ENCODE results near the gene CMTM8. TPM values are rescaled to one million over a fixed set of nuclear protein-coding genes. Genes with fewer than 3 reads are reported as not detected.

CMTM8 gene
- total and polyA plus RNA-seq, 7 experiments from 2014 or later, result 7.4 to 13.6 (median 8.6) TPM

- no peaks in the 10 kb centered on the region for H3K36me3 Mint-ChIP-seq
These were observed 40.5 kb upstream of the CMTM8 start for GRCh38 chr3:32197991-32198390.

GRCh38 chr3:32198714-32199113, 39.8 kb upstream of the CMTM8 start:
- no peak overlapping the region for H3K4me3 ChIP-seq (ENCODE audit: low read length)
- no peaks in the 10 kb centered on the region for H3K9me3 ChIP-seq (ENCODE audit: control insufficient read depth in 2 of 3, low read length in 3 of 3)
- no peak overlapping the region for H3K27ac Mint-ChIP-seq
- H3K27me3 Mint-ChIP-seq, result peaks cover 0 to 45% (median 10%) of the 10 kb centered on the region in 5 donors
- H3K27me3 ChIP-seq (ENCODE audit: control insufficient read depth in 2 of 2, insufficient read depth in 2 of 2, low read length in 2 of 2), result no peaks in the 10 kb centered on the region
- no peak overlapping the region for H3K4me3 Mint-ChIP-seq
- H3K36me3 ChIP-seq (ENCODE audit: control insufficient read depth in 2 of 3, insufficient read depth in 3 of 3, low read length in 3 of 3), result no peaks in the 10 kb centered on the region
- ChIA-PET CTCF (no interaction called here), POLR2A (interaction anchor here (0.6 kb wide), 1 partner anchor 126 kb away, joined by 3 read pairs; no protein-coding TSS in a partner anchor)
- H3K4me1 Mint-ChIP-seq, result peaks cover 0 to 4% (median 0%) of the 10 kb centered on the region in 7 donors
- ATAC-seq (no peak), DNase-seq (no peak)
- intact Hi-C loops (cut with micrococcal nuclease), result no loop called here
- no peaks in the 10 kb centered on the region for H3K9me3 Mint-ChIP-seq
- no peaks in the 10 kb centered on the region for H3K4me1 ChIP-seq (ENCODE audit: control insufficient read depth in 2 of 2, insufficient read depth in 2 of 2, low read length in 2 of 2)
- H3K27ac ChIP-seq (ENCODE audit: low read depth, low read length), result no peak overlapping the region
- H3K36me3 Mint-ChIP-seq, result no peaks in the 10 kb centered on the region

More at GRCh38 chr3:32197991-32198390, 40.5 kb upstream of the CMTM8 start:
- no peaks in the 10 kb centered on the region for H3K9me3 ChIP-seq (ENCODE audit: control insufficient read depth in 2 of 3, low read length in 3 of 3)
- H3K4me1 ChIP-seq (ENCODE audit: control insufficient read depth in 2 of 2, insufficient read depth in 2 of 2, low read length in 2 of 2), result no peaks in the 10 kb centered on the region
- H3K4me1 Mint-ChIP-seq, result peaks cover 0 to 4% (median 0%) of the 10 kb centered on the region in 7 donors
- no peak overlapping the region for H3K27ac Mint-ChIP-seq
- no peaks in the 10 kb centered on the region for H3K36me3 ChIP-seq (ENCODE audit: control insufficient read depth in 2 of 3, insufficient read depth in 3 of 3, low read length in 3 of 3)
- no peak overlapping the region for H3K27ac ChIP-seq (ENCODE audit: low read depth, low read length)
- no peak overlapping the region for H3K4me3 Mint-ChIP-seq
- H3K4me3 ChIP-seq (ENCODE audit: low read length), result no peak overlapping the region
- no peaks in the 10 kb centered on the region for H3K9me3 Mint-ChIP-seq
- no peak for ATAC-seq
- H3K27me3 Mint-ChIP-seq, result peaks cover 0 to 38% (median 10%) of the 10 kb centered on the region in 5 donors
- ChIA-PET POLR2A (no interaction called here), CTCF (interaction anchor here (1.0 to 1.1 kb wide), 2 partner anchors 174 to 423 kb away, joined by 3 to 4 read pairs; no protein-coding TSS in a partner anchor)
- no peaks in the 10 kb centered on the region for H3K27me3 ChIP-seq (ENCODE audit: control insufficient read depth in 2 of 2, insufficient read depth in 2 of 2, low read length in 2 of 2)
- no peak for DNase-seq
- intact Hi-C loops (cut with micrococcal nuclease), result no loop called here

- intact Hi-C loops (cut with micrococcal nuclease), result no loop called here
- ATAC-seq, result no peak
- Mint-ChIP-seq H3K4me3 (no peak overlapping the region), H3K27ac (no peak overlapping the region), H3K4me1 (peaks cover 0 to 4% (median 0%) of the 10 kb centered on the region in 7 donors), H3K9me3 (no peaks in the 10 kb centered on the region), H3K27me3 (peaks cover 0 to 47% (median 7%) of the 10 kb centered on the region in 5 donors), H3K36me3 (no peaks in the 10 kb centered on the region)
- CTCF ChIA-PET, result no interaction called here
- H3K4me3 ChIP-seq (ENCODE audit: low read length), result no peak overlapping the region
- no peaks in the 10 kb centered on the region for H3K9me3 ChIP-seq (ENCODE audit: control insufficient read depth in 2 of 3, low read length in 3 of 3)
- H3K27ac ChIP-seq (ENCODE audit: low read depth, low read length), result no peak overlapping the region
- H3K36me3 ChIP-seq (ENCODE audit: control insufficient read depth in 2 of 3, insufficient read depth in 3 of 3, low read length in 3 of 3), result no peaks in the 10 kb centered on the region
- no peak for DNase-seq
- POLR2A ChIA-PET, result no interaction called here
- H3K27me3 ChIP-seq (ENCODE audit: control insufficient read depth in 2 of 2, insufficient read depth in 2 of 2, low read length in 2 of 2), result no peaks in the 10 kb centered on the region
- H3K4me1 ChIP-seq (ENCODE audit: control insufficient read depth in 2 of 2, insufficient read depth in 2 of 2, low read length in 2 of 2), result no peaks in the 10 kb centered on the region
These were observed 38.0 kb upstream of the CMTM8 start for GRCh38 chr3:32200490-32200889.

- H3K9me3 ChIP-seq (ENCODE audit: control insufficient read depth in 2 of 3, low read length in 3 of 3), result no peaks in the 10 kb centered on the region
- no peaks in the 10 kb centered on the region for H3K36me3 ChIP-seq (ENCODE audit: control insufficient read depth in 2 of 3, insufficient read depth in 3 of 3, low read length in 3 of 3)
- intact Hi-C loops (cut with micrococcal nuclease), result no loop called here
- H3K4me3 ChIP-seq (ENCODE audit: low read length), result no peak overlapping the region
- no peaks in the 10 kb centered on the region for H3K4me1 ChIP-seq (ENCODE audit: control insufficient read depth in 2 of 2, insufficient read depth in 2 of 2, low read length in 2 of 2)
- ATAC-seq (no peak), DNase-seq (no peak)
- ChIA-PET CTCF (no interaction called here), POLR2A (no interaction called here)
- peaks cover 0 to 50% (median 4%) of the 10 kb centered on the region in 5 donors for H3K27me3 Mint-ChIP-seq
- H3K4me1 Mint-ChIP-seq, result peaks cover 0 to 4% (median 0%) of the 10 kb centered on the region in 7 donors
- H3K27me3 ChIP-seq (ENCODE audit: control insufficient read depth in 2 of 2, insufficient read depth in 2 of 2, low read length in 2 of 2), result no peaks in the 10 kb centered on the region
- H3K27ac Mint-ChIP-seq, result no peak overlapping the region
- H3K9me3 Mint-ChIP-seq, result no peaks in the 10 kb centered on the region
- no peaks in the 10 kb centered on the region for H3K36me3 Mint-ChIP-seq
- no peak overlapping the region for H3K4me3 Mint-ChIP-seq
- no peak overlapping the region for H3K27ac ChIP-seq (ENCODE audit: low read depth, low read length)
These were observed 37.3 kb upstream of the CMTM8 start for GRCh38 chr3:32200992-32201758.

- Histone ChIP-seq H3K36me3 (ENCODE audit: control insufficient read depth in 2 of 3, insufficient read depth in 3 of 3, low read length in 3 of 3) (no peaks in the 10 kb centered on the region), H3K4me3 (ENCODE audit: low read length) (no peak overlapping the region), H3K27ac (ENCODE audit: low read depth, low read length) (no peak overlapping the region), H3K27me3 (ENCODE audit: control insufficient read depth in 2 of 2, insufficient read depth in 2 of 2, low read length in 2 of 2) (no peaks in the 10 kb centered on the region), H3K9me3 (ENCODE audit: control insufficient read depth in 2 of 3, low read length in 3 of 3) (no peaks in the 10 kb centered on the region), H3K4me1 (ENCODE audit: control insufficient read depth in 2 of 2, insufficient read depth in 2 of 2, low read length in 2 of 2) (no peaks in the 10 kb centered on the region)
- H3K4me1 Mint-ChIP-seq, result peaks cover 0 to 4% (median 0%) of the 10 kb centered on the region in 7 donors
- no peaks in the 10 kb centered on the region for H3K9me3 Mint-ChIP-seq
- peaks cover 0 to 49% (median 4%) of the 10 kb centered on the region in 5 donors for H3K27me3 Mint-ChIP-seq
- H3K36me3 Mint-ChIP-seq, result no peaks in the 10 kb centered on the region
- intact Hi-C loops (cut with micrococcal nuclease), result no loop called here
- ATAC-seq, result no peak
- no peak overlapping the region for H3K27ac Mint-ChIP-seq
- CTCF ChIA-PET, result no interaction called here
- POLR2A ChIA-PET, result interaction anchor here (0.9 kb wide), 1 partner anchor 44 kb away, joined by 4 read pairs; no protein-coding TSS in a partner anchor
- DNase-seq, result no peak
- H3K4me3 Mint-ChIP-seq, result no peak overlapping the region
These were observed 36.0 kb upstream of the CMTM8 start for GRCh38 chr3:32202496-32202895.

- Mint-ChIP-seq H3K4me3 (no peak overlapping the region), H3K27me3 (peaks cover 0 to 48% (median 4%) of the 10 kb centered on the region in 5 donors), H3K4me1 (peaks cover 0 to 4% (median 0%) of the 10 kb centered on the region in 7 donors), H3K9me3 (no peaks in the 10 kb centered on the region), H3K27ac (no peak overlapping the region), H3K36me3 (no peaks in the 10 kb centered on the region)
- Histone ChIP-seq H3K27me3 (ENCODE audit: control insufficient read depth in 2 of 2, insufficient read depth in 2 of 2, low read length in 2 of 2) (no peaks in the 10 kb centered on the region), H3K9me3 (ENCODE audit: control insufficient read depth in 2 of 3, low read length in 3 of 3) (no peaks in the 10 kb centered on the region), H3K27ac (ENCODE audit: low read depth, low read length) (no peak overlapping the region), H3K4me3 (ENCODE audit: low read length) (no peak overlapping the region), H3K4me1 (ENCODE audit: control insufficient read depth in 2 of 2, insufficient read depth in 2 of 2, low read length in 2 of 2) (no peaks in the 10 kb centered on the region), H3K36me3 (ENCODE audit: control insufficient read depth in 2 of 3, insufficient read depth in 3 of 3, low read length in 3 of 3) (no peaks in the 10 kb centered on the region)
- ATAC-seq (no peak), DNase-seq (no peak)
- intact Hi-C loops (cut with micrococcal nuclease), result no loop called here
- ChIA-PET POLR2A (no interaction called here), CTCF (no interaction called here)
These were observed 34.6 kb upstream of the CMTM8 start for GRCh38 chr3:32203854-32204253.

GRCh38 chr3:32208447-32208846, 30.0 kb upstream of the CMTM8 start:
- Histone ChIP-seq H3K9me3 (ENCODE audit: control insufficient read depth in 2 of 3, low read length in 3 of 3) (no peaks in the 10 kb centered on the region), H3K4me3 (ENCODE audit: low read length) (no peak overlapping the region), H3K36me3 (ENCODE audit: control insufficient read depth in 2 of 3, insufficient read depth in 3 of 3, low read length in 3 of 3) (no peaks in the 10 kb centered on the region), H3K27ac (ENCODE audit: low read depth, low read length) (no peak overlapping the region), H3K27me3 (ENCODE audit: control insufficient read depth in 2 of 2, insufficient read depth in 2 of 2, low read length in 2 of 2) (no peaks in the 10 kb centered on the region), H3K4me1 (ENCODE audit: control insufficient read depth in 2 of 2, insufficient read depth in 2 of 2, low read length in 2 of 2) (no peaks in the 10 kb centered on the region)
- Mint-ChIP-seq H3K4me3 (no peak overlapping the region), H3K9me3 (no peaks in the 10 kb centered on the region), H3K27ac (no peak overlapping the region), H3K36me3 (no peaks in the 10 kb centered on the region), H3K4me1 (no peaks in the 10 kb centered on the region), H3K27me3 (peaks cover 0 to 14% (median 0%) of the 10 kb centered on the region in 5 donors)
- CTCF ChIA-PET, result interaction anchor here (1.5 kb wide), 1 partner anchor 32 kb away, joined by 6 read pairs; no protein-coding TSS in a partner anchor
- POLR2A ChIA-PET, result interaction anchor here (0.7 kb wide), 1 partner anchor 10 kb away, joined by 5 read pairs; no protein-coding TSS in a partner anchor
- intact Hi-C loops (cut with micrococcal nuclease), result no loop called here
- DNase-seq (no peak), ATAC-seq (no peak)

Measured in naive thymus-derived CD4-positive, alpha-beta T cell (primary cell).